Esophagus (tissue), 2 donors: ENCODE data around the gene PRRC2A. TPM values are rescaled to one million over a fixed set of nuclear protein-coding genes. Genes with fewer than 3 reads are reported as not detected.

Experiments used
- H3K27ac ChIP-seq, 2 donors: one replicate each; pipeline ENCODE4 v1.5.1; 2013; ENCODE audit warnings: low read depth in 2 of 2, mild to moderate bottlenecking in 2 of 2, inconsistent platforms in 1 of 2, low read length in 1 of 2, moderate library complexity in 1 of 2
- H3K27me3 ChIP-seq, 2 donors: one replicate each; pipeline ENCODE4 v1.6.1; 2013; ENCODE audit warnings: low read length in 2 of 2, control low read depth in 1 of 2, mild to moderate bottlenecking in 1 of 2; ENCODE audit not compliant: insufficient read depth in 2 of 2, control insufficient read depth in 1 of 2
- H3K36me3 ChIP-seq, 2 donors: one replicate each; pipeline ENCODE4 v1.6.1; 2013; ENCODE audit warnings: low read length in 1 of 2; ENCODE audit not compliant: control insufficient read depth in 2 of 2, insufficient read depth in 2 of 2
- H3K4me1 ChIP-seq, 2 donors: one replicate each; pipeline ENCODE4 v1.6.1; 2013; ENCODE audit warnings: low read length in 1 of 2; ENCODE audit not compliant: control insufficient read depth in 2 of 2, insufficient read depth in 2 of 2
- H3K4me3 ChIP-seq, 2 donors: one replicate each; pipeline ENCODE4 v1.5.1; 2013; ENCODE audit warnings: low read length in 2 of 2, mild to moderate bottlenecking in 2 of 2, low read depth in 1 of 2, moderate library complexity in 1 of 2
- H3K9me3 ChIP-seq, 2 donors: one replicate each; pipeline ENCODE4 v1.6.1; 2013; ENCODE audit warnings: mild to moderate bottlenecking in 2 of 2, low read depth in 1 of 2, low read length in 1 of 2, moderate library complexity in 1 of 2; ENCODE audit not compliant: control insufficient read depth in 2 of 2, insufficient read depth in 1 of 2
- WGBS, 2 donors: extraction: QIAGEN DNeasy Blood & Tissue Kit; methylation state at CpG; one replicate each; pipeline ENCODE4 v1.1.7; 2013; 5-methylcytosine and 5-hydroxymethylcytosine counted together
- polyA plus RNA-seq, 2 donors: library from polyadenylated mRNA; stranded (reverse); fragments of 200-250 nt; gene quantifications; one replicate each; pipeline ENCODE4 v1.2.3, GENCODE V29; 2013
- donor health status: healthy with polysubstance abuse.
- donor health status: Bipolar disorder and iron deficiency.

Gene PRRC2A
- polyA plus RNA-seq, 2 donors: 76.6 to 110 TPM

DNA sequence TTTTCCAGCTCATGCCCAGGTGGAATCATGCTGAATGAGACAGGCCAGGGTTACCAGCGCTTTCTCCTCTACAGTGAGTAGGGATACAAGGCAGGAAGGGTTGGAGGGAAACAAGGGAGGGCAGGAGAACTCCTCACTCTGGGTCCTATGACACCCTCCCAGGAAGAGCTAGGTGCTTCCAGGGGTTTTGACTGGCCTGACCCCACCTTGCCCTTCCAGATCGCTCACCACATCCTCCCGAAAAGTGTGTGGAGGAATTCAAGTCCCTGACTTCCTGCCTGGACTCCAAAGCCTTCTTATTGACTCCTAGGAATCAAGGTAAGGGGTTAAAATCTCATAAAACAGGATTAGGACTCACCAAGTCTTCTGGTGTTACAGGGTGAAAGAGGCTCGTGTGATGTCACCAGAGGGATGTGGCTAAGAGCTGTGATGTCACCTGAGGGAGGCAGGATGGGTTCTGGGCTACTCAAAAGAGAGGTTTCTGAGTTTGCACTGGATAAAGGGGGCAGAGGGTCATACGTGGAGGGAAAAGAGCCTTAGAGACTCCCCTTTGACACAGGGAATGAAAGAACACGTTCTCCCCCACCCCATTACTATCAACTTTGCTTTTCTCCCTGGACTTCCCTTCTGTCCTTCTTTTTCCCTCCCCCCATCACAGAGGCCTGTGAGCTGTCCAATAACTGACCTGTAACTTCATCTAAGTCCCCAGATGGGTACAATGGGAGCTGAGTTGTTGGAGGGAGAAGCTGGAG lies 37.1 kb downstream of the PRRC2A start:
- Histone ChIP-seq H3K27ac (no peak overlapping the region), H3K27me3 (no peaks in the 10 kb centered on the region), H3K4me3 (no peak overlapping the region), H3K4me1 (peaks cover 12 to 16% of the 10 kb centered on the region in 2 donors), H3K36me3 (peaks cover 0 to 13% of the 10 kb centered on the region in 2 donors), H3K9me3 (no peaks in the 10 kb centered on the region)
- 69 to 79% methylated on average over 6 of the region's 6 CpGs for WGBS, 2 donors

DNA sequence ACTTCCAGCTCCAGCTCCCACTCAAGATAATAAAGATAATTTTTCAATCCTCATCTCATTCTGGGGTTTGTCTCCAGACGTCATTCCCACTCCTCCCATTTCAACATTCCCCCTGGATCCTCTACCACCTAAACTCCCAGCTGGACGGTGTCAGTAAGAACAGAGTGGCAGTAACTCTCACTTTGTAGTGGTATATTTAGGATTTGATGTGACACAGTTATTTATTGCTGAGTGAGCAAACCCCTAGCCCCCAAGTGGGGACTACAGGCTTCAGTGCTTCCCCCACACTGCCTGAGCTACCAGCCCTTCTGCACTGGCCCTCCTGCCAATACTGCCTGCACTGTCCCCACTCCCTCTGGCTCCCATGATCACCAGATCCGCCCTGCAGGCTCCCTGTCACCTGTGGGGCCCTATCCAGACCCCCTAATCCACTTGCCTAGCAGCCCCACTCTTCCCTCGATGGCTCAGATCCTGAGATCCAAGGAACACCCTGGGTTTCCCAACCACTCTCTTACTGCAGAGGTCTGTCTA lies 37.7 kb downstream of the PRRC2A start:
- H3K4me3 ChIP-seq: no peak overlapping the region
- H3K4me1 ChIP-seq: peaks cover 12 to 19% of the 10 kb centered on the region in 2 donors
- H3K27ac ChIP-seq: no peak overlapping the region
- H3K9me3 ChIP-seq: no peaks in the 10 kb centered on the region
- H3K27me3 ChIP-seq: no peaks in the 10 kb centered on the region
- H3K36me3 ChIP-seq: peaks cover 0 to 13% of the 10 kb centered on the region in 2 donors
- WGBS, 2 donors: 72 to 75% methylated on average over 4 of the region's 4 CpGs

DNA sequence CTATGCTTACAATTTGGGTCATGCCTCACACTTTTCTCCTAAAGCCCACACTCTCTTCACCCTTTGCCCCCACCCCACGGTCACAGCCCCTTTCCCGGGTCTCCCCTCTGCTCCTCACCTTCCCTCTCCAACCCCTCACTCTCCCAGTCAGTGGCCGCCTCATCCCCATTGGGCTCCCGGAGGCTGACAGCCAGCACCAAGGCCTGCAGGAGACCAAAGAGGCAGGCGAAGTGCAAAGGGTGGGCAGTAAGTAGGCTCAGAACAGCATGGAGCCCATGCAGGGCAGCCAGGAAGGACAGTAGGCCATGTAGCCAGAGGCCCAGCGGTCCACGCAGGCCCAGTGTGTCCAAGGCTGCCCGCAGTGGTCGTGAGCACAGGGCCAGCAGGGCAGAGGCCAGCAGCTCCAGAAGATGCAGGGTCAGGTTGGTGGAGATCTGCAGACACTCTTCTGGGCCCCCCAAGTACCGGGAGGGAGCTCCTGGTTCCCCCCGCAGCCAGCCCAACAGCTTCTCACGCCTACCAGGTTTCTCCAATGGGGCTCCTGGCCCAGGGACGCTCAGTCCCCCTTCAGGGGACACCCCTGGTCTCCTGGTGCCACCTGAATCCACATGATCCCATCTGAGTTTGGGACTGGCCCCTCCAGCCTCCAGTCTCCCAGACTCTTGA lies 38.6 kb downstream of the PRRC2A start:
- H3K4me1 ChIP-seq: peaks cover 15 to 21% of the 10 kb centered on the region in 2 donors

DNA sequence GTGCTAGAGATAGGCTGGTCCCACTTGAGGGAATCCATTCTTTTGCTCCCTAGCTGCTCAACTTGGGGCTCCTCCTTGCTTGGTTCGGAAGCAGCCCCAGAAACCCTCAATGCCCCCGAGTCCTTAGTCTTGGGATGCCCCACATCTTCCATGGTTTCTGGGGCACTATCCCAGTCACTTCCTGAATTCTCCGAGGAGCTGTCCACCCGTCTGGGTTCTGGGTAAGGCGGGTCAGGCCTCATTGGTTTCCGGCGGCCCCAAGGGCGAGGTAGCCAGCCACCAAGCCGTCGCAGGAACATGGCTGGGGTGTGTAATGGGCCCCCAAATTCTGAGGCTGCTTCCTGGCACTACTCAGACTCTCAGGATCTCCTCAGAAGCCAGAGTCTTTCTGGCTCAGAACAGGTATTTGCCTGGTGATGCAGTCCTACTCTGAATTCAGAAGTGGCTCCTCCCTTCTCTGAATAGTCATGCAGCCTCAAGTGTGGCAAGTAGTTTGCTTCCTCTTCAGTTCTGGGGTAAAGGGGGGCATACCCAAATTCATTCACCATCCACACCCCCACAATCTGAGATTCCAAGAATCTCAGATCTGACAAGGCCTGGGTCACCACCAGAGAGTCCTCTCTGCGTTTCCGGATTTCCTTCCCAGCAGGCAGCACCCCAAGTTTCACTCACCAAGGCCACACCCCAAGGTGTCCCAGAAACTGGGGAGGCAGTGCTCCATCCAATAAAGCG lies 39.3 kb downstream of the PRRC2A start:
- WGBS, 2 donors: 11 to 13% methylated on average over 13 of the region's 13 CpGs
- peak overlapping the region; percentile 94 to 95 for H3K27ac ChIP-seq
- peak overlapping the region; percentile 71 to 88 for H3K4me3 ChIP-seq
- peaks cover 0 to 13% of the 10 kb centered on the region in 2 donors for H3K36me3 ChIP-seq
- H3K4me1 ChIP-seq: peaks cover 15 to 21% of the 10 kb centered on the region in 2 donors
- no peaks in the 10 kb centered on the region for H3K9me3 ChIP-seq
- H3K27me3 ChIP-seq: no peaks in the 10 kb centered on the region

More for the DNA sequence above, 38.6 kb downstream of the PRRC2A start:
- Histone ChIP-seq H3K27me3 (no peaks in the 10 kb centered on the region), H3K27ac (peak overlapping the region; percentile 94 to 95), H3K36me3 (peaks cover 0 to 13% of the 10 kb centered on the region in 2 donors), H3K4me3 (peak overlapping the region; percentile 71 to 88), H3K9me3 (no peaks in the 10 kb centered on the region)
- WGBS, 2 donors: 78 to 79% methylated on average over 13 of the region's 13 CpGs

DNA sequence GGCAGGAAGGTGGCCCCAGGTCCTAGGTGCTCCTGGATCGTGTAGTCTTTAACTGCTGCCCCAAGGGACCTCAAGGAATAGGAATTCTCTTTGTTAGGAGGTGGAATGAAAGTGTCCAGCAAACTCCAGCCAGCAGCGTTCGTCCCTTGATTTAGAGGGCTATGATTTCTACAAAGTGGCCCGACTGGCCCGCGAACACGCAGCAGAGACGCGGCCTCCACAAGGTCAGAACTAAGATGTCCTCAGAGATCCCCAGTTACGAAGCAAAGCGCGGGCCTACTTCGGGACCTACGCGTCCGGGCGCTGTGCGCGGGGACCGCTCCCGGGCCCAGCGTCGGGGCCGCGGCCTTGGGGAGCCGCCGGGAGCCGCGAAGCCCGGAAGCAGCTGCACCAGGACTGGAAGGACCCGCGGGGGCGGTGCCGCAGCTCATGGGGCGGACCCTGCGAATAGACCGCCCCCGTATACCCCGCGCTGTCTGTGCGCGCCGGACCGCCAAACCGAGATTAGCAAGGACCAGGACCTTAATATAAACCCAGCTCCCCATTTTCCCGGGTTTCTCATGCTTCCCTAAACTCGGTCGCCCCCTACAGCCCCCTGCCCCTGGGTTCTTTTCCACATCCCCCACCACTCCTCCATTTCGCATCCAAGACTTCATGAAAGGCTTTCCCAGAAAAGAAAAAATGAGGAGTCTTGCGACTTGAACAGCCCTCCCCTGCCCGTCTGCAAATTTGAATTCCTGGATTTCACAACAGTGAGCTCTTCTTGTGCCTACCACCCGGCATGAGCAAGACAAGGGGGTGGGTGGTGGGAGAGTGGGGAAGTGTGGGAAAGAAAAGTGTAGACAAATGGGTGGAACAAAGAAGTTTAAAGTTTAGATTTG lies 40.1 kb downstream of the PRRC2A start, which contains the start of gene C6orf47:
C6orf47 (minus strand) TSS at position 398 of the 881 bp plus-strand sequence. CDS start 831 bp downstream, outside the sequence.
- WGBS, 2 donors: 1% methylated on average over 49 to 52 of the region's 52 CpGs
- no peaks in the 10 kb centered on the region for H3K9me3 ChIP-seq
- H3K27ac ChIP-seq: peak within 1 kb of the TSS; percentile 94 to 95
- peak within 1 kb of the TSS; percentile 71 to 88 for H3K4me3 ChIP-seq
- H3K36me3 ChIP-seq: peaks cover 0 to 13% of the 10 kb centered on the region in 2 donors
- H3K27me3 ChIP-seq: no peaks in the 10 kb centered on the region
- H3K4me1 ChIP-seq: peaks cover 15 to 21% of the 10 kb centered on the region in 2 donors

DNA sequence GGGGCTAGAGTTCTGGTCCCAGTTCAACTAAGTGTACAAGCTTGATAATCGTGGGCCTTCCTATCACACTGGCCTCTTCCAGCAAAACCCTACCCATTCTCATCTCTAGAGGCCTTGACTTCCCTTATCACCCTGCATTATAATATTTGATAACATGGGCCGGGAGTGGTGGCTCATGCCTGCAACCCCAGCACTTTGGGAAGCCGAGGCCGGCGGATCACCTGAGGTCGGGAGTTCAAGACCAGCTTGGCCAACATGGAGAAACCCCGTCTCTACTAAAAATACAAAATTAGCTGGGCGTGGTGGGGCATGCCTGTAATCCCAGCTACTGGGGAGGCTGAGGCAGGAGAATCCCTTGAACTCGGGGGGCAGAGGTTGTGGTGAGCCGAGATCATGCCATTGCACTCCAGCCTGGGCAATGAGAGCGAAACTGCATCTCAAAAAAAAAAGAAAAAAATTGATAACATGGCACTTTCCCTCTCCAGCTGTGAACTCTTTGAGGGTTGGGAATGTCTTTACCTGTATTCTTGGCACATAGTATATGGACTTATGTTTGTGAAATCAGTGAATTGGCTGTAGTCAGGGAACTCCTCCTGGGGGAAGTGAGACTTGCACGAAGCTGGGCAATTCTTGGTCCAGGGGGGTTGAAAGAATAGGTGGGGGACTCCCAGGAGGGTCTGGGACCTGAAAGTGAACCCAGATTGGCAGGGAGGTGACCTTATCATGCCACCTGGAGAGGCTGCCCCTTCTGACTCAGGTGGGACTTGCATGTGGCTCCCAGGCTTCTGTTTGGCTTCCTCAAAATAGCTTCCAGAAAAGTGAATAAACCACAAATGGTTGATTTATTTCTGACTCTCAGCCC lies 41.0 kb downstream of the PRRC2A start:
- no peaks in the 10 kb centered on the region for H3K9me3 ChIP-seq
- H3K27me3 ChIP-seq: no peaks in the 10 kb centered on the region
- peaks cover 0 to 13% of the 10 kb centered on the region in 2 donors for H3K36me3 ChIP-seq
- WGBS, 2 donors: 70 to 77% methylated on average over 12 of the region's 12 CpGs
- H3K4me1 ChIP-seq: peaks cover 15 to 21% of the 10 kb centered on the region in 2 donors
- H3K4me3 ChIP-seq: peak overlapping the region in 1 of 2 donors; percentile 88
- peak overlapping the region; percentile 94 to 95 for H3K27ac ChIP-seq

DNA sequence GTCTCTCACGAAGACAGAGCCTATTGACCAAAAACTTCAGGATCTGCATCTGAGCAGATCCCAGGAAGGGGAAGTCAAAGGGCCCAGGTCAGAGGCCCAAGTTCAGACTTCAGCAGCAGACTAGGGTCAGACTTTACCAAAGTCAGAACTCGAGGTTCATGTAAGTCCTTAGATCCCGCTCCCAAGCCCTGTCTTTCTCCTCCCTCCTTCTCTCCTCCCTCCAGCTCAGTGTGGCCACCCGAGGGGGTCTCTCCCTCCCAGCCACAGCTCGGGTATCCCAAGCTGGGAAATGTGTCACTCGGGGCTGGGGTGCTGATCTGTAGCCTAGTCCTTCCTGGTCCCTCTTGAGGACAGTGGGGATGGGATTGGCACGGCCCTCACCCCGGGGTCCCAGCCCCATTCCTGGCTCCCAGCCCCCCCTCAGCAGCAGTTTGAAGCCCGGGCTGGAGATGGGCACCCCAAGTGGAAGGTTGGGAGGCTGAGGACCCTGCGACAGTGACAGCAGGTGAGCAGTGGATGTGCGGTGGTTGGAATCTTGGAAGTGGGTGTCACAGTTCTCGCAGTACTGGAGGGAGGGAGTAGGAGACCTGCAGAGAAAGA lies 41.7 kb downstream of the PRRC2A start:
- Histone ChIP-seq H3K9me3 (no peaks in the 10 kb centered on the region), H3K27ac (peak overlapping the region in 1 of 2 donors; percentile 29), H3K27me3 (no peaks in the 10 kb centered on the region), H3K4me3 (no peak overlapping the region), H3K36me3 (peaks cover 0 to 12% of the 10 kb centered on the region in 2 donors), H3K4me1 (peaks cover 15 to 24% of the 10 kb centered on the region in 2 donors)
- WGBS, 2 donors: 85 to 90% methylated on average over 12 of the region's 12 CpGs
